ENCODE results near the gene PLEKHA6. TPM values are rescaled to one million over a fixed set of nuclear protein-coding genes. Genes with fewer than 3 reads are reported as not detected.
"Not testable (repeated sequence)": the region's sequence is repeated elsewhere in the genome, so short reads cannot be mapped to it uniquely, and the experiment has no call there.

PLEKHA6 gene
- total RNA-seq, 1 experiment from 2014 or later = 5.5 TPM

DNA sequence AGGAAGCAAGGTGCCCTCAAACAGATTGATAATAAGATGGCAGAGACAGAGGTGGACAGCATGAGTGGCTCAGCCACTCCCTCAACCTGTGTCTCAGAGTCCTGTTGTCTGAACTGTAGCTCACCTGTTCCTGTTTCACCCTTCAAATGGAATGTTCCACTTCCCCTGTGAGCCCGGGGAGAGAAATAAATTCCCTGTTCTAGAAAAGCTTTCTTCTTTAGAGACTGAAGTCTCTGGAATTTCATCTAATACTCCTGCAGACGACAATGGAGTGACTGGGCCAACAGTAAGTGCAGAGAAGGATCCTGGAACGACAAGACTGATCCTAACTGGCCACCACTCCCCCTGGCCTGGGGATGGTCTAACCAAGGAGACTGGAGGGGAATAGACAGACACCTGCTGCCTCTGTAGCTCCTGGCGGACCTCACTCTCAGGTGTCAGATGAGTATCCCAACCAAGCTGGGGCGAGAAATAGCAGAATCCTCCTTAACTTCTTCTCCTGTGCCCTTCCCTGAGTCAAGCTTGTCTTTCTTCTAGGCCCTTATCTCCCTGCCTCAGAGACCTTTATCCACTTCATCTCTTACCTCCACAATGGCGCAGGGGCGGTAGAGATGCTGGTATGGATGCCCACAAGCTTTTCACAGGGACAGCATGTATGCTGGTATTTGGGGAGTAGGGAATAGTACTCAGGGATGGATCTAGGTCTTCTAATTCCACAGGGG is 45.4 kb downstream of the PLEKHA6 start:
- no peak for ATAC-seq

DNA sequence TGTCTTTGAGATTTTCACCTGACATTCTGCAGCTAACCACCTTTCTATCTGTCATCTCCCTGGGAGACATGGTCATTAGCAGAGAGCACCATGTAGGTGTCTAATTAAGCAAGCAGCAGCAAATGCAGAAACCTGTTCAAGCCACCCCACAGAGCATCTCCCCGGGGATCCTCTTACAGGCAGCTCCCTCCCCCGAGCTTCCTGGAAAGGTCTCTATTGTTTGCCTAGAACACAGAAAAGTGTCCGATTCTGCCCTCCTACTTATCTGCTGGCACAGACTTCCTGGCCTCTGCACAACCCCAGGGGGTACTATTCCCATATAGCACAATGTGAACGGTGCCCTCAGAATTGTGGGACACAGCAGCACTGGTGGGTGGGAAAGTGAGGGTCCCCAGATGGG is 46.1 kb downstream of the PLEKHA6 start:
- TF ChIP-seq SIN3A (IDR thresholded peaks at IDR 0.05; ENCODE audit: borderline replicate concordance, insufficient read depth, low read depth, low read length) (no peak), POLR2AphosphoS5 (IDR thresholded peaks at IDR 0.05; ENCODE audit: low read depth, low read length) (no peak), TCF7L2 (IDR thresholded peaks at IDR 0.05; ENCODE audit: low read depth, low read length) (no peak), REST (IDR thresholded peaks at IDR 0.05; ENCODE audit: insufficient read depth in 1 of 2, low read depth in 2 of 2, low read length in 1 of 2) (no peak)
- TF ChIP-seq, protein P1, sequence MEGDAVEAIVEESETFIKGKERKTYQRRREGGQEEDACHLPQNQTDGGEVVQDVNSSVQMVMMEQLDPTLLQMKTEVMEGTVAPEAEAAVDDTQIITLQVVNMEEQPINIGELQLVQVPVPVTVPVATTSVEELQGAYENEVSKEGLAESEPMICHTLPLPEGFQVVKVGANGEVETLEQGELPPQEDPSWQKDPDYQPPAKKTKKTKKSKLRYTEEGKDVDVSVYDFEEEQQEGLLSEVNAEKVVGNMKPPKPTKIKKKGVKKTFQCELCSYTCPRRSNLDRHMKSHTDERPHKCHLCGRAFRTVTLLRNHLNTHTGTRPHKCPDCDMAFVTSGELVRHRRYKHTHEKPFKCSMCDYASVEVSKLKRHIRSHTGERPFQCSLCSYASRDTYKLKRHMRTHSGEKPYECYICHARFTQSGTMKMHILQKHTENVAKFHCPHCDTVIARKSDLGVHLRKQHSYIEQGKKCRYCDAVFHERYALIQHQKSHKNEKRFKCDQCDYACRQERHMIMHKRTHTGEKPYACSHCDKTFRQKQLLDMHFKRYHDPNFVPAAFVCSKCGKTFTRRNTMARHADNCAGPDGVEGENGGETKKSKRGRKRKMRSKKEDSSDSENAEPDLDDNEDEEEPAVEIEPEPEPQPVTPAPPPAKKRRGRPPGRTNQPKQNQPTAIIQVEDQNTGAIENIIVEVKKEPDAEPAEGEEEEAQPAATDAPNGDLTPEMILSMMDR (IDR thresholded peaks at IDR 0.05) = no peak
- Histone ChIP-seq H3K27ac (ENCODE audit: low read length) (no peak overlapping the region), H3K27me3 (ENCODE audit: control insufficient read depth, insufficient read depth, low read length) (peaks cover 2% of the 10 kb centered on the region; the same call in 1 of the 2 replicates), H3K4me1 (ENCODE audit: control insufficient read depth, insufficient read depth, low read length) (no peaks in the 10 kb centered on the region), H3K9me3 (ENCODE audit: control insufficient read depth, insufficient read depth, low read depth, low read length) (no peaks in the 10 kb centered on the region), H3K4me3 (ENCODE audit: low read depth in 2 of 2, low read length in 2 of 2) (no peak overlapping the region), H3K36me3 (ENCODE audit: control insufficient read depth, insufficient read depth, low read length) (no peaks in the 10 kb centered on the region)
- ChIA-PET POLR2A (no interaction called here), CTCF (no interaction called here)
- intact Hi-C loops (cut with micrococcal nuclease; ENCODE audit: unreplicated experiment) = no loop called here
- ATAC-seq = no peak
- no peak for DNase-seq (ENCODE audit: low read depth, low spot score)
- in situ Hi-C loops (cut with HindIII; ENCODE audit: low pct_unique_long_range_greater_than_20kb, low sequenced_read_pairs) = no loop called here
- no TSS peak for BruUV-seq (replicated peaks)

More for the DNA sequence above, 45.4 kb downstream of the PLEKHA6 start:
- H3K9me3 ChIP-seq (ENCODE audit: control insufficient read depth, insufficient read depth, low read depth, low read length) = no peaks in the 10 kb centered on the region
- POLR2A ChIA-PET = no interaction called here
- intact Hi-C loops (cut with micrococcal nuclease; ENCODE audit: unreplicated experiment) = no loop called here
- no peaks in the 10 kb centered on the region; the same call in 1 of the 2 replicates for H3K27me3 ChIP-seq (ENCODE audit: control insufficient read depth, insufficient read depth, low read length)
- TF ChIP-seq POLR2AphosphoS5 (IDR thresholded peaks at IDR 0.05; ENCODE audit: low read depth, low read length) = no peak
- no peak overlapping the region for H3K4me3 ChIP-seq (ENCODE audit: low read depth in 2 of 2, low read length in 2 of 2)
- in situ Hi-C loops (cut with HindIII; ENCODE audit: low pct_unique_long_range_greater_than_20kb, low sequenced_read_pairs) = no loop called here
- DNase-seq (ENCODE audit: low read depth, low spot score) = no peak
- H3K4me1 ChIP-seq (ENCODE audit: control insufficient read depth, insufficient read depth, low read length) = peaks cover under 1% of the 10 kb centered on the region; the same call in 1 of the 2 replicates
- CTCF ChIA-PET = no interaction called here
- no peaks in the 10 kb centered on the region for H3K36me3 ChIP-seq (ENCODE audit: control insufficient read depth, insufficient read depth, low read length)
- BruUV-seq (replicated peaks) = no TSS peak
- no peak overlapping the region for H3K27ac ChIP-seq (ENCODE audit: low read length)

DNA sequence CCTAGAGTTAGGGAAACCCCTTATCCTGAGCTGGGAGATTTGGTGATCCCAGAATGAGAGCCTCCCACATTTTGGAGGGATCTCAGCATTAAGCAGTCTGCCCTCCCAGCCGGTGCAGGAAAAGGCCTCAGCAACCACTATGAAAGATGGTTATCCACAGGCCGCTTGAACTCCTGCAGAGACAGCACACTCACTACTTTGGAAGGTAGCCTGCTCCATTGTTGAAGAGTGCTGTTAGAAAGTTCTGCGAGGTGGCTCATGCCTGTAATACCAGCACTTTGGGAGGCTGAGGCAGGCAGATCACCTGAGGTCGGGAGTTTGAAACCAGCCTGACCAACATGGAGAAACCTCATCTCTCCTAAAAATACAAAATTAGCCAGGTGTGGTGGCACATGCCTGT is 48.8 kb downstream of the PLEKHA6 start:
- in situ Hi-C loops (cut with HindIII; ENCODE audit: low pct_unique_long_range_greater_than_20kb, low sequenced_read_pairs); H3K4me3 ChIP-seq (ENCODE audit: low read depth in 2 of 2, low read length in 2 of 2); POLR2A ChIA-PET; BruUV-seq (replicated peaks); H3K4me1 ChIP-seq (ENCODE audit: control insufficient read depth, insufficient read depth, low read length); H3K9me3 ChIP-seq (ENCODE audit: control insufficient read depth, insufficient read depth, low read depth, low read length); DNase-seq (ENCODE audit: low read depth, low spot score); H3K27me3 ChIP-seq (ENCODE audit: control insufficient read depth, insufficient read depth, low read length); ATAC-seq; H3K36me3 ChIP-seq (ENCODE audit: control insufficient read depth, insufficient read depth, low read length); intact Hi-C loops (cut with micrococcal nuclease; ENCODE audit: unreplicated experiment); H3K27ac ChIP-seq (ENCODE audit: low read length): not testable (repeated sequence)
- CTCF ChIA-PET = interaction anchor here (0.5 kb wide), 1 partner anchor 74 kb away, joined by 3 read pairs; no protein-coding TSS in a partner anchor

Data from Panc1 (cell line).